Lower lobe of right lung (tissue), 2 donors: ENCODE data around the gene ATP11C. TPM values are rescaled to one million over a fixed set of nuclear protein-coding genes. Genes with fewer than 3 reads are reported as not detected.

Source experiments
- ATAC-seq, 2 donors: fragments of 200-7000 bp; cut with Tn5 transposase; one replicate each; pipeline ENCODE4 v1.9.1; 2020 to 2022; ENCODE audit warnings: mild to moderate bottlenecking in 2 of 2, moderate library complexity in 2 of 2
- DNase-seq: peaks from one replicate; pipeline ENCODE4 v3.0.0-alpha.2; 2020
- H3K27ac ChIP-seq: fragments of 200-600 bp; one replicate; pipeline ENCODE4 v1.8.0; 2022
- H3K27me3 ChIP-seq: fragments of 200-600 bp; one replicate; pipeline ENCODE4 v1.8.0; 2022; ENCODE audit warnings: low read depth
- H3K36me3 ChIP-seq: fragments of 200-600 bp; one replicate; pipeline ENCODE4 v1.8.0; 2022; ENCODE audit warnings: mild to moderate bottlenecking
- H3K4me1 ChIP-seq: fragments of 200-600 bp; one replicate; pipeline ENCODE4 v1.8.0; 2022
- H3K4me3 ChIP-seq: fragments of 200-600 bp; one replicate; pipeline ENCODE4 v1.8.0; 2022; ENCODE audit warnings: mild to moderate bottlenecking
- H3K9me3 ChIP-seq: fragments of 200-600 bp; one replicate; pipeline ENCODE4 v1.8.0; 2022
- intact Hi-C: fragments of 100-400 bp; cut with DNase I; formaldehyde crosslinking; loops from one replicate; pipeline ENCODE4 v1.11.0; 2022
- total RNA-seq: library from RNA; stranded (reverse); fragmentation: NEBNext Ultra II Directional; extraction: Animal tissue kit (Norgen Biotek cat#: 25700); gene quantifications from one replicate; pipeline ENCODE4 v1.2.1, GENCODE V29; 2021
- TF ChIP-seq, protein P1 (sequence below): fragments of 200-600 bp; IDR thresholded peaks from one replicate; pipeline ENCODE4 v1.8.0; 2022; ENCODE audit warnings: antibody characterized with exemption, mild to moderate bottlenecking
- donor health status: DM: no; HTN: yes; CAD: no; lungs with severe emphysema.

ATP11C gene
- total RNA-seq, 1 donor from 2014 or later, result 14.2 TPM

DNA sequence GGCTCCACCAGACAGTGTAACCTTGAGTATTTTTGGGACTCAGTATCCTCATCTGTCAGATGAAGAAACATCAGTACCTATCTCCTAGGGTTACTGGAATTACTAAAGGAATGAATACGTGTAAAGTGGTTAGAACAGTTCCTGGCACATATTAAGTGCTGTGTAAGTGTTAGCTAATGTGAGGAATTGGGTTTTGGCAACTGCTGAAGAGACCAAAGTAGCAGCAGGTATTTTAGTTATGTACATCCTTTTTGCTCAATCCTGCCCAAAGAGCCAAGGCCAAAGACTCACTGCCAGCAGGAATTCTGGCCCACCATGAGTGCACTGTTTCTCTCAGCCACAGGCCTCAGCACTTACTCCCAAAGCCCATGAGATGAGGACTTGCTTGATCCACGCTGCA is 208.2 kb downstream of the ATP11C start:
- intact Hi-C loops, result no loop called here
- ATAC-seq (no peak), DNase-seq (no peak)
- Histone ChIP-seq H3K27ac (no peak overlapping the region), H3K27me3 (no peaks in the 10 kb centered on the region), H3K4me1 (no peaks in the 10 kb centered on the region), H3K36me3 (no peaks in the 10 kb centered on the region), H3K9me3 (no peaks in the 10 kb centered on the region), H3K4me3 (no peak overlapping the region)
- TF ChIP-seq, protein P1, sequence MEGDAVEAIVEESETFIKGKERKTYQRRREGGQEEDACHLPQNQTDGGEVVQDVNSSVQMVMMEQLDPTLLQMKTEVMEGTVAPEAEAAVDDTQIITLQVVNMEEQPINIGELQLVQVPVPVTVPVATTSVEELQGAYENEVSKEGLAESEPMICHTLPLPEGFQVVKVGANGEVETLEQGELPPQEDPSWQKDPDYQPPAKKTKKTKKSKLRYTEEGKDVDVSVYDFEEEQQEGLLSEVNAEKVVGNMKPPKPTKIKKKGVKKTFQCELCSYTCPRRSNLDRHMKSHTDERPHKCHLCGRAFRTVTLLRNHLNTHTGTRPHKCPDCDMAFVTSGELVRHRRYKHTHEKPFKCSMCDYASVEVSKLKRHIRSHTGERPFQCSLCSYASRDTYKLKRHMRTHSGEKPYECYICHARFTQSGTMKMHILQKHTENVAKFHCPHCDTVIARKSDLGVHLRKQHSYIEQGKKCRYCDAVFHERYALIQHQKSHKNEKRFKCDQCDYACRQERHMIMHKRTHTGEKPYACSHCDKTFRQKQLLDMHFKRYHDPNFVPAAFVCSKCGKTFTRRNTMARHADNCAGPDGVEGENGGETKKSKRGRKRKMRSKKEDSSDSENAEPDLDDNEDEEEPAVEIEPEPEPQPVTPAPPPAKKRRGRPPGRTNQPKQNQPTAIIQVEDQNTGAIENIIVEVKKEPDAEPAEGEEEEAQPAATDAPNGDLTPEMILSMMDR, result no peak

DNA sequence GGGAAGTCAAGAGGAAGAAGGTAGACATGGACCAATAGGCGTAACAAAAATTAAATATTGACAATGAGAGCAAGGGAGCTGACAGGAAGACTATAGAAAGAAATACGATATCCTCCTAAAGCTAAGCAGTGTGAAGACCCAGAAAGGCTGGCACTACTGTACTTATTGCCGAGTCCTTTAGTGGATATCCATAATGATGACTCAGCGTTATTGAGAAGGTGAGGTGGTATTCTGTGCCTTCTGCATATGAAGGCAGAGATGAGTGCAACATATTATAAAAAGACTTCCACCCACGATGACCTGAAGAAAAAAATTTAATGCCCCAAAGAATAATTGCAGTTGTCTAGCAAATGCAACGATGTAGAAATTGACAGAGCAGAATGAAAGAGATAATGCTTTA is 211.9 kb downstream of the ATP11C start:
- TF ChIP-seq, protein P1, result no peak
- intact Hi-C loops, result no loop called here
- ATAC-seq, result no peak

DNA sequence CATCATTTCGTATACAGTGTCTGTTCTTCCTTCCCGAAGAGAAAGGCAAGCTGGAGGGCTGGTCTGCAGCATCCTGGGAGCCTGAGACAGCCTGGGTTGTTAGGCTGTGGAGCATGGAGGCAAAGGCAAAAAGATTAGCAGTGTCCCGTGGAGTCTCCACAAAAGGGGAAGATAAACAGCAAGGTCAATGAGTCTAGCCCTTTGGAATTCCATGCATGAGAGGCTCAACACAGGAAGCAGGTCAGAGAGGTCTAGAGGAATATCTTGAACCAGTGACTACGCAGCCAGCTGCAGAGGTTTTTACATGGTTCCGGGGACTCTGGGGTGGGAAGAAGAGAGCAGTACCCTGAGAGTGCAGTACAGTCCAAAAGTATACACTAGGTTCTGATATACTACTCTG is 212.7 kb downstream of the ATP11C start:
- DNase-seq (no peak), ATAC-seq (no peak)
- TF ChIP-seq, protein P1, result no peak
- Histone ChIP-seq H3K27me3 (no peaks in the 10 kb centered on the region), H3K27ac (no peak overlapping the region), H3K36me3 (no peaks in the 10 kb centered on the region), H3K9me3 (no peaks in the 10 kb centered on the region), H3K4me3 (no peak overlapping the region), H3K4me1 (no peaks in the 10 kb centered on the region)
- intact Hi-C loops, result no loop called here

More for the DNA sequence above, 211.9 kb downstream of the ATP11C start:
- no peaks in the 10 kb centered on the region for H3K4me1 ChIP-seq
- no peaks in the 10 kb centered on the region for H3K9me3 ChIP-seq
- no peak overlapping the region for H3K27ac ChIP-seq
- no peaks in the 10 kb centered on the region for H3K27me3 ChIP-seq
- H3K4me3 ChIP-seq, result no peak overlapping the region
- DNase-seq, result no peak
- H3K36me3 ChIP-seq, result no peaks in the 10 kb centered on the region

DNA sequence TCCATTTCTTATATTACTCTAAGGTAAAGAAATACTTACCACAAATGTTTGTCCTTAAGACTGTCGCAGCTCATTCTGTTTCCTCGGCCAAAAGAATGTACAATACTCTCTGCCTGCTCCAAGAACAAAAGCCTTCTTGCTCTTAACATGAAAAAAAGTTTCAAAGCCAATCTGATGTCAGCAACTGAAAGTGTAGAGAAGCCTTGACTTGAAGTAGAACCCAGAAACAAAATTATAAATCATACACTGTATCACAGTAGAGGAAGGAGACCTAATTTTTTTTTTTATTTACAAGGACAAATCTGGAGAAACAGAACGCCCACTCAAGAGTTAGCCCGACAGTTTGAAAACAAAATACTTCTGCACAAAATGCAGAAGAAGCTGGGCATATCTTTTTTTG is 224.8 kb downstream of the ATP11C start, which contains the start of gene MCF2:
MCF2 (minus strand) TSS at position 101 of the 400 bp plus-strand sequence. CDS start 56,423 bp downstream, outside the sequence.
- intact Hi-C loops, result no loop called here
- TF ChIP-seq, protein P1, result no peak
- ATAC-seq, result no peak

DNA sequence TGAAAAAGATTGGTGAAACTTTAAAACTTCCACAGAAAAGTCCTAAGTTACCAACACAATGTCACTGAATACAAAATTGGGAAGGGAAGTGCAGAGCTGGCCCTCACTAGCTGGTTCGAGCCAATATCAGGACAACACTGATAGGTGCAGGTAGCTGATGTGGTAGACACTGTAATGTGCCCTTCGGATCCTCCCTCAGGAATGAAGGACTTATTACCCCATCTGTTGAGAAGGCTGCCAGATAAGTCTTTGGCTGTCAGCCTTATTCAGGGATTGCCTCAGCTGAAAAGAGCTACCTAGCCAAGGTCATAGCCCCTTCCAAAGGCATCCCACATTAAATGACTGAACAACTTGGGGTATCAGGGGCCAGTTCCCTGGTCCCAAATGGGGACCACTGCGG is 230.2 kb downstream of the ATP11C start:
- intact Hi-C loops, result no loop called here
- Histone ChIP-seq H3K27me3 (no peaks in the 10 kb centered on the region), H3K27ac (no peak overlapping the region), H3K4me3 (no peak overlapping the region), H3K9me3 (no peaks in the 10 kb centered on the region), H3K36me3 (no peaks in the 10 kb centered on the region), H3K4me1 (no peaks in the 10 kb centered on the region)
- no peak for DNase-seq
- no peak for ATAC-seq
- TF ChIP-seq, protein P1, result no peak

More for the DNA sequence above, 224.8 kb downstream of the ATP11C start, which contains the start of gene MCF2:
- Histone ChIP-seq H3K36me3 (no peaks in the 10 kb centered on the region), H3K27ac (no peak within 1 kb of the TSS), H3K4me3 (no peak within 1 kb of the TSS), H3K4me1 (no peaks in the 10 kb centered on the region), H3K9me3 (no peaks in the 10 kb centered on the region), H3K27me3 (no peaks in the 10 kb centered on the region)
- DNase-seq, result no peak

DNA sequence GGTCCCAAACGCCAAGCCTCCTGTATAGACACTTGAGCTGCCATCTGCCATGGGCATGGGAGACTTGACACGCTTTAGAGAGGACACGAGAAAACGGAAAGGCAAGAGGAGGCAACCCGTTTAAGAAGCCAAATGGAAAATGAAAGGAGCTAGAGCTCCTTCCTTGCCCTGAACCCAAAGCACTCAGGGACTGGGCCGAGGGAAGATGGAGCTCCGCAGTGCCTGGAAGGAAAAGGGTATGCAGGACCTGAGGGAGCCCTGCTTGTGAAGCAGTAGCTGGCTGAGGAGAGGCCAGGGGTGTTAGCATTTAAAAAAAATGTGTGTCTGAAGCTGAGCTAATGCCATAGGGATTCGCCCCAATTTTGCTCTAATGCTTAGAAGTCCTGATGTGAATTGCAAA is 239.9 kb downstream of the ATP11C start:
- no peak for ATAC-seq
- Histone ChIP-seq H3K4me1 (no peaks in the 10 kb centered on the region), H3K36me3 (no peaks in the 10 kb centered on the region), H3K27ac (no peak overlapping the region), H3K4me3 (peak overlapping the region; percentile 44), H3K9me3 (no peaks in the 10 kb centered on the region), H3K27me3 (no peaks in the 10 kb centered on the region)
- TF ChIP-seq, protein P1, result no peak
- intact Hi-C loops, result no loop called here
- DNase-seq, result no peak
